ENCODE measurements around the gene DPM3.

Gene DPM3

GRCh38 chr1:155093911-155094621 is 46.3 kb downstream of the DPM3 start:
- DNase-seq (ENCODE audit: low read depth), result no peak

GRCh38 chr1:155092641-155093040 is 47.7 kb downstream of the DPM3 start:
- DNase-seq (ENCODE audit: low read depth), result no peak

GRCh38 chr1:155092131-155092530 is 48.2 kb downstream of the DPM3 start:
- no peak for DNase-seq (ENCODE audit: low read depth)

GRCh38 chr1:155091071-155092051 is 49.0 kb downstream of the DPM3 start:
- peak; percentile 70 for DNase-seq (ENCODE audit: low read depth)

Measured in activated T-helper 9 cell treated with anti-CD3 and anti-CD28 coated beads, Interleukin-2, amount 50 U/mL, for 16 hours (primary cell).